K562 (cell line): ENCODE data around the gene ABHD5. TPM values are rescaled to one million over a fixed set of nuclear protein-coding genes. Genes with fewer than 3 reads are reported as not detected.

Experiments used
- CREB1 ChIP-seq, 2 experiments: sonication (generic) in 1 of 2; formaldehyde crosslinking in 1 of 2; IDR thresholded peaks; 2 replicates each; pipeline versions ENCODE4 v1.6.1 to v1.8.0; 2012 to 2022; ENCODE audit warnings: inconsistent platforms in 1 of 2, mild to moderate bottlenecking in 1 of 2, missing genetic modification reagents in 1 of 2, moderate library complexity in 1 of 2
- EGR1 ChIP-seq: fragments of 450-650 bp; conservative IDR thresholded peaks from 2 replicates; pipeline ENCODE4 v1.6.1; 2017; ENCODE audit warnings: mild to moderate bottlenecking
- EP300 ChIP-seq: IDR thresholded peaks from 2 replicates; pipeline ENCODE4 v1.6.1; 2012; ENCODE audit warnings: low read length, improper control_type of control experiment
- HEY1 ChIP-seq: fragments of 250-450 bp; sonication (Bioruptor Pico); IDR thresholded peaks from 2 replicates; pipeline ENCODE4 v1.5.0; 2020; ENCODE audit warnings: mild to moderate bottlenecking, moderate library complexity, borderline replicate concordance
- MAFF ChIP-seq: IDR thresholded peaks from 2 replicates; pipeline ENCODE4 v1.6.1; 2012; ENCODE audit warnings: low read length, improper control_type of control experiment
- NFRKB ChIP-seq: fragments of 450-650 bp; IDR thresholded peaks from 2 replicates; pipeline ENCODE4 v1.6.1; 2016; ENCODE audit warnings: low read depth
- PATZ1 ChIP-seq: fragments of 250-450 bp; sonication (Bioruptor Pico); IDR thresholded peaks from 2 replicates; pipeline ENCODE4 v1.5.0; 2020; ENCODE audit warnings: mild to moderate bottlenecking, borderline replicate concordance
- PKNOX1 ChIP-seq: fragments of 450-650 bp; IDR thresholded peaks from 2 replicates; pipeline ENCODE4 v1.6.1; 2016
- PRDM10 ChIP-seq: fragments of 450-650 bp; IDR thresholded peaks from 2 replicates; pipeline ENCODE4 v1.6.1; 2018; ENCODE audit not compliant: partially characterized antibody
- RFX7 ChIP-seq: fragments of 250-450 bp; sonication (Bioruptor Pico); IDR thresholded peaks from 2 replicates; pipeline ENCODE4 v1.5.1; 2021; ENCODE audit warnings: mild to moderate bottlenecking
- TEAD1 ChIP-seq, 2 experiments: fragments of 450-650 bp in 1 of 2; sonication (generic) in 1 of 2; formaldehyde crosslinking; IDR thresholded peaks; 2 replicates each; pipeline versions ENCODE4 v1.4.0 to v1.8.0; 2020 to 2022; ENCODE audit warnings: mild to moderate bottlenecking in 2 of 2, missing genetic modification reagents in 1 of 2
- THRA ChIP-seq: fragments of 450-650 bp; IDR thresholded peaks from 2 replicates; pipeline ENCODE4 v1.6.1; 2017; ENCODE audit warnings: mild to moderate bottlenecking, moderate library complexity
- ZNF740 ChIP-seq, 3 experiments: fragments of 200-800 bp in 1 of 3; sonication (Bioruptor generic) in 1 of 3; sonication (generic) in 1 of 3; formaldehyde crosslinking in 1 of 3; IDR thresholded peaks; 2 replicates each; pipeline versions ENCODE4 v1.6.1 to v1.8.0; 2016 to 2022; ENCODE audit warnings: mild to moderate bottlenecking in 2 of 3, missing compliant biosample characterization in 2 of 3, missing genetic modification characterization in 2 of 3, missing genetic modification reagents in 1 of 3
- ZNF764 ChIP-seq: fragments of 250-450 bp; sonication (Bioruptor Pico); IDR thresholded peaks from 2 replicates; pipeline ENCODE4 v1.4.0; 2020; ENCODE audit warnings: low read depth, mild to moderate bottlenecking, moderate library complexity
- polyA plus RNA-seq, 8 experiments: library from polyadenylated mRNA; depleted of rRNA in 4 of 8; stranded (reverse) in 5 of 8; unstranded in 3 of 8; fragments of >200 nt; fragmentation: Nextera tagmentation in 2 of 8; fragmentation: Illumina TruSeq in 1 of 8; extraction: Ambion mirVana in 2 of 8; extraction: Trizol in 1 of 8; gene quantifications; 2 replicates each; pipeline versions ENCODE4 v1.2.1 to v1.2.3, GENCODE V29; 2011 to 2014; ENCODE audit warnings: inconsistent platforms in 1 of 8, missing spikeins in 1 of 8
- total RNA-seq, 7 experiments: library from RNA; depleted of rRNA in 6 of 7; stranded (reverse); fragments of >200 nt in 6 of 7; fragmentation: Illumina TruSeq in 2 of 7; extraction: Trizol in 2 of 7; gene quantifications; 2 replicates each; pipeline versions ENCODE4 v1.2.1 to v1.2.3, GENCODE V29; 2011 to 2021; ENCODE audit warnings: low replicate concordance in 1 of 7

The ABHD5 gene
- total and polyA plus RNA-seq, 9 of the 15 experiments (the other 6 are each of a cell fraction or from before 2014, with no cell fraction given), result 27.8 to 61.7 (median 39.9) TPM

GRCh38 chr3:43659250-43659880 lies 31.4 kb upstream of the ABHD5 start (continued):
- peak in 1 of 2 experiments; percentile 64; a peak in 1 of 4 replicates for TF ChIP-seq TEAD1 (CRISPR knock-in tag; IDR thresholded peaks at IDR 0.05)
- peak; percentile 29 for TF ChIP-seq PRDM10
- no peak for TF ChIP-seq PATZ1 (CRISPR knock-in tag)
- no peak for TF ChIP-seq HEY1 (CRISPR knock-in tag)
- TF ChIP-seq CREB1 (IDR thresholded peaks at IDR 0.05), result peak; percentile 39; the same call in 1 of the 2 replicates
- TF ChIP-seq CREB1 (CRISPR knock-in tag; IDR thresholded peaks at IDR 0.05), result no peak
- TF ChIP-seq THRA, result peak; percentile 46
- no peak for TF ChIP-seq MAFF
- TF ChIP-seq EGR1, result peak; percentile 55; the same call in 1 of the 2 replicates
- TF ChIP-seq ZNF740 (CRISPR knock-in tag; IDR thresholded peaks at IDR 0.05), result peak; percentile 32; the same call in 1 of the 2 replicates
- TF ChIP-seq ZNF740 (tag; IDR thresholded peaks at IDR 0.05), result 0 out of 4 replicates have a peak, but pooled peaks of 1 of the 2 experiments have one; percentile 52
- TF ChIP-seq ZNF764 (CRISPR knock-in tag), result no peak
- no peak for TF ChIP-seq RFX7 (CRISPR knock-in tag)
- TF ChIP-seq EP300, result 0 out of 2 replicates have a peak, but pooled peaks have one; percentile 6
- TF ChIP-seq NFRKB, result peak; percentile 84; the same call in 1 of the 2 replicates
- TF ChIP-seq PKNOX1, result peak; percentile 23; the same call in 1 of the 2 replicates
